Suppressor macrophage treated with lipopolysaccharide for 4 hours (primary cell): ENCODE results near the gene TACC2.

ENCODE experiments used
- DNase-seq: peaks from one replicate; pipeline ENCODE4 v3.0.0-alpha.2; 2020

TACC2 gene

GRCh38 chr10:122033224-122033926, 44.4 kb downstream of the TACC2 start:
- no peak for DNase-seq

- DNase-seq: peak; percentile 1
Measured at GRCh38 chr10:122034149-122034756, 45.3 kb downstream of the TACC2 start.

GRCh38 chr10:122040786-122041185, 51.8 kb downstream of the TACC2 start:
- DNase-seq: no peak

- no peak for DNase-seq
Measured at GRCh38 chr10:122042836-122043235, 53.9 kb downstream of the TACC2 start.

GRCh38 chr10:122044045-122044661, 55.2 kb downstream of the TACC2 start:
- no peak for DNase-seq

GRCh38 chr10:122044713-122045112, 55.8 kb downstream of the TACC2 start:
- no peak for DNase-seq

- DNase-seq: no peak
Measured at GRCh38 chr10:122045212-122045611, 56.2 kb downstream of the TACC2 start.

- no peak for DNase-seq
Measured at GRCh38 chr10:122047560-122047959, 58.6 kb downstream of the TACC2 start.

GRCh38 chr10:122049076-122049475, 60.1 kb downstream of the TACC2 start:
- no peak for DNase-seq

GRCh38 chr10:122050311-122050710, 61.3 kb downstream of the TACC2 start:
- no peak for DNase-seq

GRCh38 chr10:122050811-122051210, 61.8 kb downstream of the TACC2 start:
- DNase-seq: no peak

- peak; percentile 9 for DNase-seq
Measured at GRCh38 chr10:122051609-122052385, 62.8 kb downstream of the TACC2 start.

GRCh38 chr10:122052701-122053100, 63.7 kb downstream of the TACC2 start:
- no peak for DNase-seq

- DNase-seq: no peak
Measured at GRCh38 chr10:122053314-122053713, 64.4 kb downstream of the TACC2 start.

- DNase-seq: peak; percentile 14
Measured at GRCh38 chr10:122054048-122055025, 65.4 kb downstream of the TACC2 start.

- DNase-seq: no peak
Measured at GRCh38 chr10:122055252-122055651, 66.3 kb downstream of the TACC2 start.

- DNase-seq: no peak
Measured at GRCh38 chr10:122056431-122057094, 67.6 kb downstream of the TACC2 start.

GRCh38 chr10:122057841-122058413, 69.0 kb downstream of the TACC2 start:
- no peak for DNase-seq

GRCh38 chr10:122060250-122060649, 71.3 kb downstream of the TACC2 start:
- DNase-seq: no peak

GRCh38 chr10:122062831-122063674, 74.1 kb downstream of the TACC2 start:
- peak; percentile 26 for DNase-seq
